NCI-H2171 (cell line): ENCODE data around the gene TIMM44.

Source experiments
- DNase-seq: peaks from one replicate; lab custom pipeline; 2025; lab: John Stamatoyannopoulos, UW

Gene TIMM44

GRCh38 chr19:7914099-7914498 lies 29.4 kb downstream of the TIMM44 start:
- no peak for DNase-seq

- no peak for DNase-seq
These were observed 29.8 kb downstream of the TIMM44 start for GRCh38 chr19:7913652-7914051.

- no peak for DNase-seq
These were observed 30.5 kb downstream of the TIMM44 start for GRCh38 chr19:7912697-7913564.

GRCh38 chr19:7912144-7912696 lies 31.2 kb downstream of the TIMM44 start:
- DNase-seq = no peak

GRCh38 chr19:7911508-7912143 lies 31.8 kb downstream of the TIMM44 start:
- no peak for DNase-seq

- DNase-seq = no peak
These were observed 32.9 kb downstream of the TIMM44 start for GRCh38 chr19:7910321-7911161.

- no peak for DNase-seq
These were observed 33.9 kb downstream of the TIMM44 start for GRCh38 chr19:7909471-7910067.

- no peak for DNase-seq
These were observed 34.6 kb downstream of the TIMM44 start for GRCh38 chr19:7908742-7909461.

GRCh38 chr19:7908078-7908699 lies 35.3 kb downstream of the TIMM44 start:
- DNase-seq = no peak

GRCh38 chr19:7907544-7907943 lies 35.9 kb downstream of the TIMM44 start:
- DNase-seq = no peak

GRCh38 chr19:7907122-7907521 lies 36.3 kb downstream of the TIMM44 start:
- DNase-seq = no peak

- no peak for DNase-seq
These were observed 37.6 kb downstream of the TIMM44 start for GRCh38 chr19:7905859-7906258.

GRCh38 chr19:7905268-7905667 lies 38.2 kb downstream of the TIMM44 start:
- DNase-seq = no peak

- DNase-seq = peak; percentile 49
These were observed 39.1 kb downstream of the TIMM44 start for GRCh38 chr19:7904074-7905020.

- DNase-seq = peak; percentile 99
These were observed 40.0 kb downstream of the TIMM44 start, which contains the start of gene MAP2K7 for GRCh38 chr19:7903244-7904073. MAP2K7 (plus strand) TSS chr19:7903877; CDS start chr19:7903945, 68 bp downstream.

- DNase-seq = no peak
These were observed 40.6 kb downstream of the TIMM44 start for GRCh38 chr19:7902796-7903243.

GRCh38 chr19:7901337-7901736 lies 42.1 kb downstream of the TIMM44 start:
- DNase-seq = no peak

- no peak for DNase-seq
These were observed 42.5 kb downstream of the TIMM44 start for GRCh38 chr19:7900931-7901330.
